Endothelial cell of umbilical vein (primary cell): ENCODE data around the gene TMEM239. TPM values are rescaled to one million over a fixed set of nuclear protein-coding genes. Genes with fewer than 3 reads are reported as not detected.

Experiments
- BruUV-seq: library from RNA; stranded (reverse); fragments of 400-500 nt; replicated peaks from 2 replicates; lab custom pipeline; 2021; lab: Mats Ljungman, UMichigan
- CTCF ChIA-PET: fragments of 300-600, 350-600 bp; sonication (Branson Sonifier 250); formaldehyde crosslinking; loops from one replicate; lab custom pipeline; 2021; ENCODE audit warnings: antibody characterized with exemption, inconsistent platforms; lab: Charles Lee
- POLR2A ChIA-PET: fragments of 300-600, 350-600 bp; sonication (Branson Sonifier 250); formaldehyde crosslinking; loops from one replicate; lab custom pipeline; 2021; ENCODE audit warnings: antibody characterized with exemption, inconsistent platforms; lab: Charles Lee
- DNase-seq: peaks from one replicate; pipeline ENCODE4 v3.0.0-alpha.2; 2011; ENCODE audit warnings: low read depth, low spot score
- FAIRE-seq: peaks from 2 replicates; lab custom pipeline; 2011; peaks lifted over from hg19 to GRCh38; lab: Jason Lieb, UNC
- H2AFZ ChIP-seq: 2 replicates; pipeline ENCODE4 v1.6.0; 2012; ENCODE audit warnings: low read depth, low read length, control low read depth, inconsistent platforms
- H3K27ac ChIP-seq: 2 replicates; pipeline ENCODE4 v1.5.1; 2011; ENCODE audit warnings: low read depth, mild to moderate bottlenecking, control low read depth, low read length, moderate library complexity; ENCODE audit not compliant: insufficient read depth
- H3K27me3 ChIP-seq, 2 experiments: 2 replicates each; pipeline versions ENCODE4 v1.6.0 to v1.6.1; 2011; ENCODE audit warnings: low read length in 2 of 2, mixed read lengths in 1 of 2; ENCODE audit not compliant: control insufficient read depth in 2 of 2, insufficient read depth in 2 of 2
- H3K36me3 ChIP-seq, 2 experiments: 2 replicates in 1 of 2; 3 replicates in 1 of 2; pipeline ENCODE4 v1.5.1; 2011; ENCODE audit warnings: low read length in 2 of 2, mild to moderate bottlenecking in 1 of 2, moderate library complexity in 1 of 2; ENCODE audit not compliant: control insufficient read depth in 2 of 2, insufficient read depth in 2 of 2; ENCODE audit errors: extremely low read depth in 1 of 2
- H3K4me1 ChIP-seq: 3 replicates; pipeline ENCODE4 v1.5.1; 2011; ENCODE audit warnings: mild to moderate bottlenecking, low read length; ENCODE audit not compliant: control insufficient read depth, insufficient read depth; ENCODE audit errors: extremely low read depth
- H3K4me2 ChIP-seq: 2 replicates; pipeline ENCODE4 v1.6.1; 2011; ENCODE audit warnings: low read length, control low read depth, mixed read lengths; ENCODE audit not compliant: insufficient read depth
- H3K4me3 ChIP-seq, 3 experiments: fragments of 200-600 bp in 1 of 3; sonication (generic), shearing (Covaris generic) in 1 of 3; replicated peaks in 1 of 3; 2 replicates each; pipeline ENCODE4 v1.5.1; 2011 to 2016; ENCODE audit warnings: control low read depth in 3 of 3, low read length in 3 of 3, mild to moderate bottlenecking in 2 of 3, inconsistent platforms in 1 of 3, low read depth in 1 of 3, moderate library complexity in 1 of 3; ENCODE audit not compliant: insufficient read depth in 1 of 3
- H3K79me2 ChIP-seq: 2 replicates; pipeline ENCODE4 v1.6.0; 2012; ENCODE audit warnings: low read length, inconsistent platforms; ENCODE audit not compliant: control insufficient read depth, insufficient read depth
- H3K9ac ChIP-seq: replicated peaks from 2 replicates; pipeline ENCODE3; 2011; ENCODE audit warnings: low read length, control low read depth; ENCODE audit not compliant: insufficient read depth; ENCODE audit errors: extremely low read depth
- H3K9me1 ChIP-seq: replicated peaks from 3 replicates; pipeline ENCODE4 v1.6.0; 2011; ENCODE audit warnings: mild to moderate bottlenecking, low read length; ENCODE audit not compliant: control insufficient read depth, insufficient read depth; ENCODE audit errors: extremely low read depth
- H3K9me3 ChIP-seq: replicated peaks from 2 replicates; pipeline ENCODE4 v1.5.1; 2012; ENCODE audit warnings: low read length, inconsistent platforms; ENCODE audit not compliant: control insufficient read depth, insufficient read depth
- H4K20me1 ChIP-seq: replicated peaks from 2 replicates; pipeline ENCODE3; 2011; ENCODE audit warnings: mild to moderate bottlenecking, low read length; ENCODE audit not compliant: control insufficient read depth, insufficient read depth; ENCODE audit errors: extremely low read depth
- EZH2 ChIP-seq: IDR thresholded peaks from 2 replicates; pipeline ENCODE4 v1.6.1; 2012; ENCODE audit warnings: borderline replicate concordance, low read depth, mild to moderate bottlenecking, moderate library complexity, low read length, inconsistent platforms; ENCODE audit not compliant: severe bottlenecking
- FOS ChIP-seq: IDR thresholded peaks from 2 replicates; pipeline ENCODE4 v1.6.1; 2011; ENCODE audit warnings: mild to moderate bottlenecking, low read length, moderate library complexity, borderline replicate concordance; ENCODE audit not compliant: insufficient read depth
- GATA2 ChIP-seq: IDR thresholded peaks from 2 replicates; pipeline ENCODE4 v1.7.0; 2011; ENCODE audit warnings: low read depth, mild to moderate bottlenecking, moderate library complexity, mixed read lengths, low read length; ENCODE audit not compliant: insufficient read length, insufficient read depth
- JUN ChIP-seq: IDR thresholded peaks from 2 replicates; pipeline ENCODE4 v1.6.1; 2011; ENCODE audit warnings: borderline replicate concordance, low read depth; ENCODE audit not compliant: insufficient read length, insufficient read depth
- MYC ChIP-seq: IDR thresholded peaks from one replicate; pipeline ENCODE4 v1.6.1; 2011; ENCODE audit warnings: mild to moderate bottlenecking, low read depth, low read length
- POLR2A ChIP-seq: IDR thresholded peaks from 2 replicates; pipeline ENCODE4 v1.6.1; 2012; ENCODE audit warnings: low read depth, mild to moderate bottlenecking, control low read depth, low read length
- POLR2AphosphoS5 ChIP-seq: IDR thresholded peaks from 2 replicates; pipeline ENCODE4 v1.6.1; 2012; ENCODE audit warnings: low read depth, mild to moderate bottlenecking, control low read depth, low read length, moderate library complexity; ENCODE audit not compliant: insufficient read depth
- dilution Hi-C: fragments of 300-500 bp; cut with MboI; formaldehyde crosslinking; loops from one replicate; pipeline ENCODE4 v1.15.0; 2019; ENCODE audit warnings: low sequenced_read_pairs; ENCODE audit not compliant: extremely low pct_ligation_motif_present
- intact Hi-C: fragments of 100-400 bp; cut with micrococcal nuclease; formaldehyde crosslinking; loops from one replicate; pipeline ENCODE4 v1.10.0; 2022
- polyA plus RNA-seq, 4 experiments: library from polyadenylated mRNA; depleted of rRNA in 3 of 4; stranded (reverse) in 3 of 4; unstranded in 1 of 4; fragments of >200 nt; gene quantifications; 2 replicates each; pipeline versions ENCODE4 v1.2.1 to v1.2.3, GENCODE V29; 2011 to 2012; ENCODE audit warnings: missing spikeins in 1 of 4
- total RNA-seq: library from RNA; stranded (reverse); gene quantifications from 2 replicates; pipeline ENCODE4 v1.2.3, GENCODE V29; 2021
- TF ChIP-seq, protein P1 (sequence below), 2 donors: IDR thresholded peaks; 1 replicate in 1 of 2; 2 replicates in 1 of 2; pipeline ENCODE4 v1.5.1; 2011; ENCODE audit warnings: low read length in 2 of 2, mild to moderate bottlenecking in 2 of 2, moderate library complexity in 2 of 2, control low read depth in 1 of 2, inconsistent platforms in 1 of 2, low read depth in 1 of 2; ENCODE audit not compliant: insufficient read depth in 1 of 2; ENCODE audit errors: extremely low read depth in 1 of 2
- TF ChIP-seq, protein P2 (sequence below): IDR thresholded peaks from 2 replicates; pipeline ENCODE4 v1.6.1; 2011; ENCODE audit not compliant: insufficient read depth, insufficient read length

The TMEM239 gene
- total and polyA plus RNA-seq, 2 donors (not counting 3 experiments of a cell fraction or from before 2014, with no cell fraction given) = not detected

DNA sequence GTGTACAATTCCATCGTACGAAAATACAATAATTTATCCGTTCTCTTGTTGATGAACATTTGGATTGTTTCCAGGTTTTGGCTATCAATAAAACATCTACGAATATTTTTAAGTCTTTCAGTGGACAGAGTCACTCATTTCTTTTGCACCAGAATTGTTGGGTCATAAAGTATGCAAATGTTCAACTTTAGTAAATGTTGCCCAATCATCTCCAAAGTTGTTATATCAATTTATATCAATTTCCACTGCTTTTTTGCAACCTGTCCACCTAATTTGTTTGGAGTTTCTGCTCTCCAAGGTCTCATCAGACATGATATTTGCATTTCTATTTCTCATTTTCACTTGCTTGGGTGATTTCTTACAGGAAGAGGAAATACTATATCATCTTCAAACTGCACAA is 10.5 kb downstream of the TMEM239 start:
- ChIA-PET CTCF (no interaction called here), POLR2A (no interaction called here)
- H3K9me1 ChIP-seq = no peaks in the 10 kb centered on the region
- H3K4me1 ChIP-seq = peaks cover 3% of the 10 kb centered on the region
- no peak overlapping the region for H3K4me3 ChIP-seq
- dilution Hi-C loops (no loop called here), intact Hi-C loops (no loop called here)
- H2AFZ ChIP-seq = no peak overlapping the region
- H4K20me1 ChIP-seq = no peaks in the 10 kb centered on the region
- no peaks in the 10 kb centered on the region for H3K9me3 ChIP-seq
- no peaks in the 10 kb centered on the region for H3K36me3 ChIP-seq
- no peak overlapping the region for H3K27ac ChIP-seq
- FAIRE-seq (no peak), DNase-seq (no peak)
- TF ChIP-seq JUN (no peak), POLR2AphosphoS5 (no peak), FOS (no peak), MYC (no peak), EZH2 (no peak), GATA2 (no peak), POLR2A (no peak)
- TF ChIP-seq, protein P1, sequence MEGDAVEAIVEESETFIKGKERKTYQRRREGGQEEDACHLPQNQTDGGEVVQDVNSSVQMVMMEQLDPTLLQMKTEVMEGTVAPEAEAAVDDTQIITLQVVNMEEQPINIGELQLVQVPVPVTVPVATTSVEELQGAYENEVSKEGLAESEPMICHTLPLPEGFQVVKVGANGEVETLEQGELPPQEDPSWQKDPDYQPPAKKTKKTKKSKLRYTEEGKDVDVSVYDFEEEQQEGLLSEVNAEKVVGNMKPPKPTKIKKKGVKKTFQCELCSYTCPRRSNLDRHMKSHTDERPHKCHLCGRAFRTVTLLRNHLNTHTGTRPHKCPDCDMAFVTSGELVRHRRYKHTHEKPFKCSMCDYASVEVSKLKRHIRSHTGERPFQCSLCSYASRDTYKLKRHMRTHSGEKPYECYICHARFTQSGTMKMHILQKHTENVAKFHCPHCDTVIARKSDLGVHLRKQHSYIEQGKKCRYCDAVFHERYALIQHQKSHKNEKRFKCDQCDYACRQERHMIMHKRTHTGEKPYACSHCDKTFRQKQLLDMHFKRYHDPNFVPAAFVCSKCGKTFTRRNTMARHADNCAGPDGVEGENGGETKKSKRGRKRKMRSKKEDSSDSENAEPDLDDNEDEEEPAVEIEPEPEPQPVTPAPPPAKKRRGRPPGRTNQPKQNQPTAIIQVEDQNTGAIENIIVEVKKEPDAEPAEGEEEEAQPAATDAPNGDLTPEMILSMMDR (IDR thresholded peaks at IDR 0.05; ENCODE audit: extremely low read depth in 1 of 2, insufficient read depth in 1 of 2, low read depth in 1 of 2, low read length in 2 of 2) = no peak
- TF ChIP-seq, protein P2, sequence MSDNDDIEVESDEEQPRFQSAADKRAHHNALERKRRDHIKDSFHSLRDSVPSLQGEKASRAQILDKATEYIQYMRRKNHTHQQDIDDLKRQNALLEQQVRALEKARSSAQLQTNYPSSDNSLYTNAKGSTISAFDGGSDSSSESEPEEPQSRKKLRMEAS = no peak
- H3K79me2 ChIP-seq = no peaks in the 10 kb centered on the region
- peaks cover 10 to 35% of the 10 kb centered on the region in 2 experiments for H3K27me3 ChIP-seq
- H3K9ac ChIP-seq = no peak overlapping the region
- no peak overlapping the region for H3K4me2 ChIP-seq
- no TSS peak for BruUV-seq
